Activated T-cell treated with anti-CD3 and anti-CD28 coated beads, Interleukin-2, amount 50 U/mL, for 4 hours (primary cell): ENCODE measurements around the gene SLC5A4. TPM values are rescaled to one million over a fixed set of nuclear protein-coding genes. Genes with fewer than 3 reads are reported as not detected.

Experiments
- total RNA-seq, 3 donors: library from RNA; stranded (reverse); gene quantifications; one replicate each; pipeline ENCODE4 v1.2.1, GENCODE V29; 2021

Gene SLC5A4
- total RNA-seq, 3 donors from 2014 or later = not detected

Other genes with a start within 250 kb of the SLC5A4 start
- not detected for gene SLC5A1, start 212.1 kb downstream of the SLC5A4 start, total RNA-seq
- not detected for gene C22orf42, start 96.0 kb downstream of the SLC5A4 start, total RNA-seq
- not detected for gene RFPL2, start 50.3 kb downstream of the SLC5A4 start, total RNA-seq
- not detected for gene RFPL3, start 102.5 kb upstream of the SLC5A4 start, total RNA-seq
- gene RTCB, start 156.9 kb upstream of the SLC5A4 start, total RNA-seq = 100 to 1,000 TPM; 120 to 131 (median 124) TPM
- gene BPIFC, start 209.1 kb upstream of the SLC5A4 start, total RNA-seq = not detected
- gene FBXO7, start 219.5 kb upstream of the SLC5A4 start, total RNA-seq = 10 to 100 TPM; 69.4 to 78.2 (median 77.4) TPM